Left lobe of liver (tissue), 2 donors: Measurements from ENCODE around the gene TAS2R30. TPM values are rescaled to one million over a fixed set of nuclear protein-coding genes. Genes with fewer than 3 reads are reported as not detected.
"Not testable (repeated sequence)": the region's sequence is repeated elsewhere in the genome, so short reads cannot be mapped to it uniquely, and the experiment has no call there.

Experiments used
- ATAC-seq: fragments of 200-7000 bp; cut with Tn5 transposase; one replicate; pipeline ENCODE4 v1.9.1; 2020; ENCODE audit warnings: mild to moderate bottlenecking, moderate library complexity
- DNase-seq: peaks from one replicate; pipeline ENCODE4 v3.0.0-alpha.2; 2020; ENCODE audit warnings: low spot score
- total RNA-seq: library from RNA; stranded (reverse); gene quantifications from one replicate; pipeline ENCODE4 v1.2.1, GENCODE V29; 2021
- donor health status: DM: no; HTN: no; CAD: no; lungs with moderate emphysema.
- donor health status: DM: no; HTN: yes; CAD: no.

TAS2R30 gene
- total RNA-seq, 1 donor from 2014 or later: 1.4 TPM

GRCh38 chr12:11130999-11131398 lies 3.4 kb downstream of the TAS2R30 start:
- ATAC-seq (no peak), DNase-seq (no peak)

- no peak for ATAC-seq
- no peak for DNase-seq
These were observed 4.1 kb downstream of the TAS2R30 start for GRCh38 chr12:11130382-11130781.

GRCh38 chr12:11114130-11114529 lies 20.3 kb downstream of the TAS2R30 start:
- DNase-seq, ATAC-seq: not testable (repeated sequence)

GRCh38 chr12:11111213-11111612 lies 23.2 kb downstream of the TAS2R30 start:
- ATAC-seq, DNase-seq: not testable (repeated sequence)

GRCh38 chr12:11108862-11109261 lies 25.6 kb downstream of the TAS2R30 start:
- no peak for ATAC-seq
- no peak for DNase-seq

- no peak for DNase-seq
These were observed 26.7 kb downstream of the TAS2R30 start for GRCh38 chr12:11107719-11108118.

GRCh38 chr12:11106288-11106687 lies 28.2 kb downstream of the TAS2R30 start:
- no peak for DNase-seq
- ATAC-seq: peak; percentile 60

More at GRCh38 chr12:11107719-11108118, 26.7 kb downstream of the TAS2R30 start:
- ATAC-seq: no peak

- DNase-seq (no peak), ATAC-seq (peak; percentile 61)
These were observed 28.9 kb downstream of the TAS2R30 start for GRCh38 chr12:11105546-11105945.

GRCh38 chr12:11094910-11095309 lies 39.5 kb downstream of the TAS2R30 start:
- not testable (repeated sequence) for ATAC-seq, DNase-seq

- DNase-seq: no peak
These were observed 42.3 kb downstream of the TAS2R30 start, which contains the start of gene TAS2R43 for GRCh38 chr12:11092128-11092527. Gene TAS2R43, minus strand, starts transcription at chr12:11092313. Its CDS starts 84 bp downstream, at chr12:11092229.

GRCh38 chr12:11089246-11089645 lies 45.2 kb downstream of the TAS2R30 start:
- no peak for DNase-seq
- ATAC-seq: no peak

More at GRCh38 chr12:11092128-11092527, 42.3 kb downstream of the TAS2R30 start, which contains the start of gene TAS2R43:
- no peak for ATAC-seq

GRCh38 chr12:11085419-11085818 lies 49.0 kb downstream of the TAS2R30 start:
- ATAC-seq: no peak
- no peak for DNase-seq

Other genes with a start within 250 kb of the TAS2R30 start
- gene TAS2R13, start 225.1 kb downstream of the TAS2R30 start, total RNA-seq: 0.35 TPM
- gene PRH2, start 205.4 kb downstream of the TAS2R30 start, total RNA-seq: not detected
- 0.73 TPM for gene TAS2R14, start 195.4 kb downstream of the TAS2R30 start, total RNA-seq
- gene TAS2R50, start 147.7 kb downstream of the TAS2R30 start, total RNA-seq: 0.60 TPM
- 0.45 TPM for gene TAS2R20, start 136.3 kb downstream of the TAS2R30 start, total RNA-seq
- gene TAS2R19, start 112.0 kb downstream of the TAS2R30 start, total RNA-seq: 0.78 TPM
- gene TAS2R31, start 103.2 kb downstream of the TAS2R30 start, total RNA-seq: 1.0 TPM
- 0.38 TPM for gene TAS2R46, start 72.3 kb downstream of the TAS2R30 start, total RNA-seq
- not detected for gene TAS2R43, start 42.3 kb downstream of the TAS2R30 start, total RNA-seq
- gene SMIM10L1, start 36.5 kb upstream of the TAS2R30 start, total RNA-seq: 6.4 TPM
- gene TAS2R42, start 52.3 kb upstream of the TAS2R30 start, total RNA-seq: not detected
- gene PRB3, start 135.1 kb upstream of the TAS2R30 start, total RNA-seq: not detected
- not detected for gene PRB4, start 175.8 kb upstream of the TAS2R30 start, total RNA-seq